ENCODE results near the gene ACTR8.

ACTR8 gene

GRCh38 chr3:53830944-53831343 lies 51.0 kb downstream of the ACTR8 start:
- no peak overlapping the region for H3K27ac ChIP-seq (ENCODE audit: low read length)
- no peak overlapping the region for H3K9ac ChIP-seq (ENCODE audit: low read depth, low read length)
- H2AFZ ChIP-seq (ENCODE audit: low read depth, low read length), result no peak overlapping the region
- H3K4me2 ChIP-seq (ENCODE audit: insufficient read depth, low read length), result no peak overlapping the region
- H3K36me3 ChIP-seq (ENCODE audit: insufficient read depth, low read length), result no peaks in the 10 kb centered on the region
- H3K9me3 ChIP-seq (ENCODE audit: insufficient read depth, low read length, severe bottlenecking), result no peaks in the 10 kb centered on the region
- DNase-seq, result no peak
- ATAC-seq (ENCODE audit: insufficient read depth, low read depth), result no peak
- TF ChIP-seq CTCF (IDR thresholded peaks at IDR 0.05; ENCODE audit: borderline replicate concordance, extremely low read depth, low read length, poor library complexity, severe bottlenecking) (no peak), EZH2 (IDR thresholded peaks at IDR 0.05; ENCODE audit: borderline replicate concordance, low read depth, low read length, severe bottlenecking) (no peak)
- H3K4me3 ChIP-seq (ENCODE audit: low read depth in 1 of 2, low read length in 2 of 2), result no peak overlapping the region
- H3K27me3 ChIP-seq (ENCODE audit: insufficient read depth, low read length, poor library complexity), result peaks cover 2% of the 10 kb centered on the region
- H4K20me1 ChIP-seq (ENCODE audit: insufficient read depth, low read length), result no peaks in the 10 kb centered on the region
- no peaks in the 10 kb centered on the region for H3K4me1 ChIP-seq (ENCODE audit: insufficient read depth, low read length)
- no peaks in the 10 kb centered on the region for H3K79me2 ChIP-seq (ENCODE audit: insufficient read depth, low read length)

- H2AFZ ChIP-seq (ENCODE audit: low read depth, low read length), result no peak overlapping the region
- no peaks in the 10 kb centered on the region for H4K20me1 ChIP-seq (ENCODE audit: insufficient read depth, low read length)
- H3K4me2 ChIP-seq (ENCODE audit: insufficient read depth, low read length), result no peak overlapping the region
- H3K4me1 ChIP-seq (ENCODE audit: insufficient read depth, low read length), result no peaks in the 10 kb centered on the region
- TF ChIP-seq EZH2 (IDR thresholded peaks at IDR 0.05; ENCODE audit: borderline replicate concordance, low read depth, low read length, severe bottlenecking) (no peak), CTCF (IDR thresholded peaks at IDR 0.05; ENCODE audit: borderline replicate concordance, extremely low read depth, low read length, poor library complexity, severe bottlenecking) (no peak)
- DNase-seq, result no peak
- no peak overlapping the region for H3K4me3 ChIP-seq (ENCODE audit: low read depth in 1 of 2, low read length in 2 of 2)
- H3K36me3 ChIP-seq (ENCODE audit: insufficient read depth, low read length), result no peaks in the 10 kb centered on the region
- no peak for ATAC-seq (ENCODE audit: insufficient read depth, low read depth)
- H3K9me3 ChIP-seq (ENCODE audit: insufficient read depth, low read length, severe bottlenecking), result no peaks in the 10 kb centered on the region
- H3K9ac ChIP-seq (ENCODE audit: low read depth, low read length), result no peak overlapping the region
- no peak overlapping the region for H3K27ac ChIP-seq (ENCODE audit: low read length)
- peaks cover 7% of the 10 kb centered on the region for H3K27me3 ChIP-seq (ENCODE audit: insufficient read depth, low read length, poor library complexity)
- no peaks in the 10 kb centered on the region for H3K79me2 ChIP-seq (ENCODE audit: insufficient read depth, low read length)
These were observed 52.3 kb downstream of the ACTR8 start for GRCh38 chr3:53829605-53830004.

- H3K36me3 ChIP-seq (ENCODE audit: insufficient read depth, low read length), result no peaks in the 10 kb centered on the region
These were observed 53.4 kb downstream of the ACTR8 start for GRCh38 chr3:53828581-53828980.

More at GRCh38 chr3:53828581-53828980, 53.4 kb downstream of the ACTR8 start:
- Histone ChIP-seq H3K4me1 (ENCODE audit: insufficient read depth, low read length) (no peaks in the 10 kb centered on the region), H2AFZ (ENCODE audit: low read depth, low read length) (no peak overlapping the region), H3K27ac (ENCODE audit: low read length) (no peak overlapping the region), H3K27me3 (ENCODE audit: insufficient read depth, low read length, poor library complexity) (peaks cover 7% of the 10 kb centered on the region), H3K79me2 (ENCODE audit: insufficient read depth, low read length) (no peaks in the 10 kb centered on the region), H3K4me2 (ENCODE audit: insufficient read depth, low read length) (no peak overlapping the region), H3K9ac (ENCODE audit: low read depth, low read length) (no peak overlapping the region), H3K9me3 (ENCODE audit: insufficient read depth, low read length, severe bottlenecking) (no peaks in the 10 kb centered on the region), H4K20me1 (ENCODE audit: insufficient read depth, low read length) (no peaks in the 10 kb centered on the region), H3K4me3 (ENCODE audit: low read depth in 1 of 2, low read length in 2 of 2) (no peak overlapping the region)
- TF ChIP-seq EZH2 (IDR thresholded peaks at IDR 0.05; ENCODE audit: borderline replicate concordance, low read depth, low read length, severe bottlenecking) (no peak), CTCF (IDR thresholded peaks at IDR 0.05; ENCODE audit: borderline replicate concordance, extremely low read depth, low read length, poor library complexity, severe bottlenecking) (no peak)
- DNase-seq (no peak), ATAC-seq (ENCODE audit: insufficient read depth, low read depth) (no peak)

Data from DND-41 (cell line).